Subcutaneous abdominal adipose tissue (tissue), 5 donors: ENCODE data around the gene SMIM14.
"Not testable (repeated sequence)": the region's sequence is repeated elsewhere in the genome, so short reads cannot be mapped to it uniquely, and the experiment has no call there.

Experiments used
- H3K27ac ChIP-seq: one replicate; pipeline ENCODE4 v1.7.0; 2013; ENCODE audit warnings: low read depth, mild to moderate bottlenecking, inconsistent platforms, low read length, moderate library complexity
- H3K27me3 ChIP-seq, 5 donors: one replicate each; pipeline ENCODE4 v1.7.0; 2013; ENCODE audit warnings: low read length in 5 of 5, inconsistent platforms in 1 of 5; ENCODE audit not compliant: control insufficient read depth in 5 of 5, insufficient read depth in 4 of 5
- H3K36me3 ChIP-seq, 5 donors: one replicate each; pipeline ENCODE4 v1.7.0; 2013; ENCODE audit warnings: low read length in 5 of 5; ENCODE audit not compliant: control insufficient read depth in 5 of 5, insufficient read depth in 5 of 5
- H3K4me1 ChIP-seq, 5 donors: one replicate each; pipeline ENCODE4 v1.7.0; 2013; ENCODE audit warnings: low read length in 5 of 5, mild to moderate bottlenecking in 3 of 5, moderate library complexity in 1 of 5; ENCODE audit not compliant: control insufficient read depth in 5 of 5, insufficient read depth in 5 of 5
- H3K4me3 ChIP-seq, 5 donors: one replicate each; pipeline ENCODE4 v1.7.0; 2013; ENCODE audit warnings: low read length in 5 of 5, low read depth in 1 of 5
- H3K9ac ChIP-seq, 5 donors: one replicate each; pipeline ENCODE4 v1.7.0; 2013; ENCODE audit warnings: low read length in 5 of 5, mild to moderate bottlenecking in 4 of 5, moderate library complexity in 3 of 5
- H3K9me3 ChIP-seq, 5 donors: one replicate each; pipeline ENCODE4 v1.7.0; 2013; ENCODE audit warnings: low read length in 5 of 5; ENCODE audit not compliant: control insufficient read depth in 5 of 5
- donor health status: healthy.
- donor health status: healthy.
- donor health status: healthy.
- donor health status: healthy.
- donor health status: healthy.

The SMIM14 gene

GRCh38 chr4:39638354-39639239 is at the start of gene SMIM14:
SMIM14 (minus strand) TSS chr4:39638865; CDS start chr4:39605145, 33,720 bp downstream.
- Histone ChIP-seq H3K4me1 (peaks cover 0 to 30% (median 21%) of the 10 kb centered on the region in 5 donors), H3K4me3 (peak within 1 kb of the TSS; percentile 85 to 98 (median 92)), H3K9ac (peak within 1 kb of the TSS; percentile 23 to 92 (median 89)), H3K27me3 (no peaks in the 10 kb centered on the region), H3K36me3 (peaks cover 0 to 2% (median 0%) of the 10 kb centered on the region in 5 donors), H3K27ac (peak within 1 kb of the TSS; percentile 97), H3K9me3 (no peaks in the 10 kb centered on the region)

- no peaks in the 10 kb centered on the region for H3K27me3 ChIP-seq
- H3K4me3 ChIP-seq, result no peak overlapping the region
- H3K36me3 ChIP-seq, result no peaks in the 10 kb centered on the region
- no peak overlapping the region for H3K27ac ChIP-seq
- H3K4me1 ChIP-seq, result peaks cover 0 to 2% (median 0%) of the 10 kb centered on the region in 5 donors
- no peaks in the 10 kb centered on the region for H3K9me3 ChIP-seq
- no peak overlapping the region for H3K9ac ChIP-seq
These were observed 48.3 kb upstream of the SMIM14 start for GRCh38 chr4:39687014-39687413.

- Histone ChIP-seq H3K27ac (no peak overlapping the region), H3K4me3 (no peak overlapping the region), H3K9me3 (no peaks in the 10 kb centered on the region), H3K27me3 (no peaks in the 10 kb centered on the region), H3K9ac (no peak overlapping the region), H3K4me1 (peaks cover 0 to 4% (median 0%) of the 10 kb centered on the region in 5 donors), H3K36me3 (no peaks in the 10 kb centered on the region)
These were observed 47.3 kb upstream of the SMIM14 start for GRCh38 chr4:39685990-39686389.

- Histone ChIP-seq H3K27ac (no peak overlapping the region), H3K36me3 (no peaks in the 10 kb centered on the region), H3K4me3 (no peak overlapping the region), H3K9ac (no peak overlapping the region), H3K9me3 (no peaks in the 10 kb centered on the region), H3K27me3 (no peaks in the 10 kb centered on the region), H3K4me1 (peaks cover 0 to 7% (median 0%) of the 10 kb centered on the region in 5 donors)
These were observed 43.5 kb upstream of the SMIM14 start for GRCh38 chr4:39682138-39682537.

GRCh38 chr4:39681003-39681402 is 42.3 kb upstream of the SMIM14 start:
- not testable (repeated sequence) for H3K4me3 ChIP-seq, H3K4me1 ChIP-seq, H3K9ac ChIP-seq

GRCh38 chr4:39675681-39676080 is 37.0 kb upstream of the SMIM14 start:
- not testable (repeated sequence) for H3K4me3 ChIP-seq

More at GRCh38 chr4:39681003-39681402, 42.3 kb upstream of the SMIM14 start:
- H3K27me3 ChIP-seq, H3K9me3 ChIP-seq, H3K27ac ChIP-seq, H3K36me3 ChIP-seq: not testable (repeated sequence)

GRCh38 chr4:39670296-39670695 is 31.6 kb upstream of the SMIM14 start:
- not testable (repeated sequence) for H3K4me3 ChIP-seq, H3K36me3 ChIP-seq, H3K4me1 ChIP-seq, H3K27ac ChIP-seq, H3K27me3 ChIP-seq, H3K9me3 ChIP-seq, H3K9ac ChIP-seq

More at GRCh38 chr4:39675681-39676080, 37.0 kb upstream of the SMIM14 start:
- H3K9me3 ChIP-seq, H3K36me3 ChIP-seq, H3K9ac ChIP-seq, H3K27ac ChIP-seq, H3K4me1 ChIP-seq, H3K27me3 ChIP-seq: not testable (repeated sequence)

GRCh38 chr4:39668887-39669286 is 30.2 kb upstream of the SMIM14 start:
- Histone ChIP-seq H3K4me1 (no peaks in the 10 kb centered on the region), H3K27me3 (no peaks in the 10 kb centered on the region), H3K27ac (no peak overlapping the region), H3K9ac (no peak overlapping the region), H3K9me3 (no peaks in the 10 kb centered on the region), H3K4me3 (no peak overlapping the region), H3K36me3 (no peaks in the 10 kb centered on the region)

- no peak overlapping the region for H3K4me3 ChIP-seq
- H3K4me1 ChIP-seq, result no peaks in the 10 kb centered on the region
- no peaks in the 10 kb centered on the region for H3K36me3 ChIP-seq
- H3K9ac ChIP-seq, result no peak overlapping the region
- no peaks in the 10 kb centered on the region for H3K9me3 ChIP-seq
- no peak overlapping the region for H3K27ac ChIP-seq
- no peaks in the 10 kb centered on the region for H3K27me3 ChIP-seq
These were observed 29.0 kb upstream of the SMIM14 start for GRCh38 chr4:39667706-39668105.

- H3K27me3 ChIP-seq, result no peaks in the 10 kb centered on the region
- no peak overlapping the region for H3K9ac ChIP-seq
- H3K9me3 ChIP-seq, result no peaks in the 10 kb centered on the region
- H3K27ac ChIP-seq, result no peak overlapping the region
- no peaks in the 10 kb centered on the region for H3K4me1 ChIP-seq
- no peaks in the 10 kb centered on the region for H3K36me3 ChIP-seq
- H3K4me3 ChIP-seq, result no peak overlapping the region
These were observed 26.4 kb upstream of the SMIM14 start for GRCh38 chr4:39664828-39665731.
